K562 (cell line): ENCODE data around the gene SAP30BP. TPM values are rescaled to one million over a fixed set of nuclear protein-coding genes. Genes with fewer than 3 reads are reported as not detected.

Source experiments
- ATAC-seq: fragments of 200-7000 bp; cut with Tn5 transposase; 3 replicates; pipeline ENCODE4 v1.9.1; 2020; ENCODE audit warnings: moderate library complexity
- BruUV-seq: library from RNA; stranded (reverse); fragments of 400-500 nt; replicated peaks from 2 replicates; lab custom pipeline; 2021; lab: Mats Ljungman, UMichigan
- CTCF ChIA-PET: fragments of 300-600 bp; formaldehyde crosslinking; extraction: SDS; loops from one replicate; lab custom pipeline; 2021; ENCODE audit warnings: low intra/inter-chr PET ratio; lab: Yijun Ruan, JAX
- POLR2A ChIA-PET: fragments of 300-600, 350-650 bp; sonication (Branson Sonifier 250); formaldehyde crosslinking; extraction: SDS; loops from one replicate; lab custom pipeline; 2021; ENCODE audit warnings: antibody characterized with exemption, inconsistent platforms; lab: Yijun Ruan, JAX
- DNase-seq, 4 experiments: peaks; one replicate each; pipeline versions ENCODE4 v3.0.0 to v3.0.0-alpha.2; 2011 to 2018; ENCODE audit warnings: low spot score in 3 of 4, mixed read lengths in 3 of 4; ENCODE audit errors: extremely low read depth in 1 of 4
- FAIRE-seq: peaks from 2 replicates; lab custom pipeline; 2011; peaks lifted over from hg19 to GRCh38; lab: Jason Lieb, UNC
- H2AFZ ChIP-seq: 2 replicates; pipeline ENCODE4 v1.6.0; 2011; ENCODE audit warnings: low read depth, low read length, control low read depth, inconsistent platforms
- H3K27ac ChIP-seq: fragments of 200-600 bp; 3 replicates; pipeline ENCODE4 v1.8.0; 2011; ENCODE audit warnings: low read depth, mild to moderate bottlenecking, control low read depth, inconsistent platforms, low read length, moderate library complexity, mixed read lengths; ENCODE audit errors: extremely low read depth
- H3K27me3 ChIP-seq, 2 experiments: fragments of 300-600 bp in 1 of 2; 2 replicates in 1 of 2; 3 replicates in 1 of 2; pipeline versions ENCODE4 v1.6.0 to v1.8.0; 2011; ENCODE audit warnings: inconsistent platforms in 2 of 2, low read length in 2 of 2, mild to moderate bottlenecking in 1 of 2, mixed read lengths in 1 of 2, moderate library complexity in 1 of 2; ENCODE audit not compliant: control insufficient read depth in 2 of 2, insufficient read depth in 2 of 2
- H3K36me3 ChIP-seq: fragments of 300-600 bp; 3 replicates; pipeline ENCODE4 v1.8.0; 2011; ENCODE audit warnings: mild to moderate bottlenecking, low read length, inconsistent platforms; ENCODE audit not compliant: control insufficient read depth, insufficient read depth
- H3K4me1 ChIP-seq, 2 experiments: fragments of 200-600 bp in 1 of 2; replicated peaks in 1 of 2; 2 replicates in 1 of 2; 3 replicates in 1 of 2; pipeline versions ENCODE4 v1.5.1 to v1.8.0; 2011; ENCODE audit warnings: inconsistent platforms in 2 of 2, low read length in 2 of 2, mild to moderate bottlenecking in 1 of 2, mixed read lengths in 1 of 2, moderate library complexity in 1 of 2; ENCODE audit not compliant: control insufficient read depth in 2 of 2, insufficient read depth in 2 of 2
- H3K4me2 ChIP-seq: 2 replicates; pipeline ENCODE4 v1.6.1; 2011; ENCODE audit warnings: low read length, control low read depth, inconsistent platforms, mixed read lengths; ENCODE audit not compliant: insufficient read depth
- H3K4me3 ChIP-seq: fragments of 200-600 bp; sonication (generic), shearing (Covaris generic); 2 replicates; pipeline ENCODE4 v1.5.1; 2016; ENCODE audit warnings: control low read depth, inconsistent platforms
- H3K79me2 ChIP-seq: fragments of 200-600 bp; 3 replicates; pipeline ENCODE4 v1.8.0; 2011; ENCODE audit warnings: low read length, inconsistent platforms; ENCODE audit not compliant: control insufficient read depth, insufficient read depth
- H3K9ac ChIP-seq, 2 experiments: 2 replicates each; pipeline versions ENCODE4 v1.6.0 to v1.6.1; 2011; ENCODE audit warnings: low read depth in 2 of 2, low read length in 2 of 2, control low read depth in 1 of 2, inconsistent platforms in 1 of 2, mild to moderate bottlenecking in 1 of 2, mixed read lengths in 1 of 2; ENCODE audit not compliant: insufficient read depth in 1 of 2
- H3K9me1 ChIP-seq: one replicate; pipeline ENCODE4 v1.6.0; 2011; ENCODE audit warnings: inconsistent platforms, mild to moderate bottlenecking, low read length, moderate library complexity; ENCODE audit not compliant: control insufficient read depth, insufficient read depth
- H3K9me3 ChIP-seq: replicated peaks from 2 replicates; pipeline ENCODE4 v1.5.1; 2011; ENCODE audit warnings: low read depth, low read length, inconsistent platforms; ENCODE audit not compliant: control insufficient read depth, insufficient read depth
- H4K20me1 ChIP-seq: replicated peaks from 2 replicates; pipeline ENCODE4 v1.6.1; 2011; ENCODE audit warnings: low read length, inconsistent platforms, mixed read lengths; ENCODE audit not compliant: control insufficient read depth, insufficient read depth
- E4F1 ChIP-seq: fragments of 250-450 bp; sonication (Bioruptor Pico); IDR thresholded peaks from 2 replicates; pipeline ENCODE4 v1.5.0; 2021; ENCODE audit warnings: mild to moderate bottlenecking, borderline replicate concordance
- ILK ChIP-seq: fragments of 450-650 bp; IDR thresholded peaks from 2 replicates; pipeline ENCODE4 v1.6.1; 2016; ENCODE audit warnings: missing genetic modification characterization, low read depth, mild to moderate bottlenecking, missing compliant biosample characterization, moderate library complexity, borderline replicate concordance
- MBD2 ChIP-seq: sonication (generic); IDR thresholded peaks from 2 replicates; pipeline ENCODE4 v1.6.1; 2016; ENCODE audit warnings: low read depth, borderline replicate concordance
- MITF ChIP-seq: IDR thresholded peaks from 2 replicates; pipeline ENCODE4 v1.6.1; 2014; ENCODE audit warnings: antibody characterized with exemption
- MYC ChIP-seq, 2 experiments: fragments of 250-450 bp in 1 of 2; sonication (Bioruptor Pico) in 1 of 2; IDR thresholded peaks; 2 replicates each; pipeline versions ENCODE4 v1.5.1 to v1.6.1; 2012 to 2021; ENCODE audit warnings: low read depth in 2 of 2, borderline replicate concordance in 1 of 2, improper control_type of control experiment in 1 of 2, low read length in 1 of 2, mild to moderate bottlenecking in 1 of 2, moderate library complexity in 1 of 2
- PCBP1 ChIP-seq: fragments of 200-400 bp; formaldehyde crosslinking; IDR thresholded peaks from 2 replicates; pipeline ENCODE4 v1.6.1; 2018; ENCODE audit warnings: mild to moderate bottlenecking, low read depth, low read length; ENCODE audit not compliant: poor library complexity, severe bottlenecking
- SETDB1 ChIP-seq: IDR thresholded peaks from one replicate; pipeline ENCODE4 v1.6.1; 2012; ENCODE audit warnings: low read length, control low read depth, inconsistent platforms
- U2AF2 ChIP-seq: fragments of 200-400 bp; formaldehyde crosslinking; optimal IDR thresholded peaks from 2 replicates; pipeline ENCODE3; 2017; ENCODE audit warnings: low read depth, mild to moderate bottlenecking, low read length
- WGBS: fragments of 100-300 bp; shearing (Covaris generic); methylation state at CpG from one replicate; pipeline ENCODE4 v1.1.6; 2016; ENCODE audit warnings: low coverage, mixed read lengths; ENCODE audit not compliant: insufficient coverage; ENCODE audit errors: missing lambda C conversion rate; 5-methylcytosine and 5-hydroxymethylcytosine counted together
- in situ Hi-C: fragments of 300-500 bp; cut with MboI; formaldehyde crosslinking; loops from 4 replicates; pipeline ENCODE4 v1.15.0; 2018; ENCODE audit warnings: inconsistent platforms, mixed read lengths
- intact Hi-C: fragments of 100-400 bp; cut with micrococcal nuclease; formaldehyde crosslinking; loops from 2 replicates; pipeline ENCODE4 v1.14.2; 2022
- polyA plus RNA-seq, 8 experiments: library from polyadenylated mRNA; depleted of rRNA in 4 of 8; stranded (reverse) in 5 of 8; unstranded in 3 of 8; fragments of >200 nt; fragmentation: Nextera tagmentation in 2 of 8; fragmentation: Illumina TruSeq in 1 of 8; extraction: Ambion mirVana in 2 of 8; extraction: Trizol in 1 of 8; gene quantifications; 2 replicates each; pipeline versions ENCODE4 v1.2.1 to v1.2.3, GENCODE V29; 2011 to 2014; ENCODE audit warnings: inconsistent platforms in 1 of 8, missing spikeins in 1 of 8
- total RNA-seq, 7 experiments: library from RNA; depleted of rRNA in 6 of 7; stranded (reverse); fragments of >200 nt in 6 of 7; fragmentation: Illumina TruSeq in 2 of 7; extraction: Trizol in 2 of 7; gene quantifications; 2 replicates each; pipeline versions ENCODE4 v1.2.1 to v1.2.3, GENCODE V29; 2011 to 2021; ENCODE audit warnings: low replicate concordance in 1 of 7
- TF ChIP-seq, protein P1 (sequence below): fragments of 250-450 bp; sonication (Bioruptor Pico); IDR thresholded peaks from 2 replicates; pipeline ENCODE4 v1.8.0; 2022; ENCODE audit warnings: moderate library complexity, mild to moderate bottlenecking, inconsistent platforms

Gene SAP30BP
- total and polyA plus RNA-seq, 9 of the 15 experiments (the other 6 are each of a cell fraction or from before 2014, with no cell fraction given), result 45.3 to 154 (median 71.7) TPM

DNA sequence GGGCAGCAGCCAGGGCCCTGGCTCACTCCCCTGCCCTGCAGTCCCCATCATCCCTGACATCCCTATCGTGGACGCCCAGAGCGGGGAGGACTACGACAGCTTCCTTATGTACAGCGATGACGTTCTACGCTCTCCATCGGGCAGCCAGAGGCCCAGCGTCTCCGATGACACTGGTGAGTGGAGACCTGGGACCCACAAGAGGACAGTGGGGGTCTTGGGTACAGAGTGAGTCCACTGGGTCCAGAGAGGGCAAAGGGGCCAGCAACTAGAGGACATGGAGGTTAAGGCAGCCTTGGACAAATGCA is 85.2 kb downstream of the SAP30BP start:
- Histone ChIP-seq H3K4me2 (no peak overlapping the region), H3K4me1 (peaks cover 13 to 71% of the 10 kb centered on the region in 2 experiments), H3K27ac (no peak overlapping the region), H3K4me3 (no peak overlapping the region), H3K79me2 (no peaks in the 10 kb centered on the region), H3K9ac (no peak overlapping the region), H3K36me3 (no peaks in the 10 kb centered on the region), H4K20me1 (no peaks in the 10 kb centered on the region), H3K9me3 (no peaks in the 10 kb centered on the region), H3K9me1 (no peaks in the 10 kb centered on the region), H3K27me3 (no peaks in the 10 kb centered on the region), H2AFZ (no peak overlapping the region)
- in situ Hi-C loops, result no loop called here
- no TSS peak for BruUV-seq
- ChIA-PET CTCF (interaction anchor here (1.0 to 1.2 kb wide), 2 partner anchors 77 to 119 kb away, joined by 3 to 5 read pairs; partner anchors contain the start of gene SMIM5), POLR2A (interaction anchor here (1.0 to 14.7 kb wide), 3 partner anchors 22 to 57 kb away, joined by 3 to 464 read pairs (median 3); a partner anchor contains a TSS)
- DNase-seq (no peak), ATAC-seq (no peak), FAIRE-seq (no peak)
- intact Hi-C loops, result loop anchor here (5.0 to 10.0 kb wide), 2 partner anchors 235 to 252 kb away; partner anchors contain the start of genes CASKIN2, CDK3 and TSEN54
- WGBS, result 63% methylated on average over 4 of the region's 10 CpGs
- no peak for TF ChIP-seq PCBP1
- TF ChIP-seq, protein P1, sequence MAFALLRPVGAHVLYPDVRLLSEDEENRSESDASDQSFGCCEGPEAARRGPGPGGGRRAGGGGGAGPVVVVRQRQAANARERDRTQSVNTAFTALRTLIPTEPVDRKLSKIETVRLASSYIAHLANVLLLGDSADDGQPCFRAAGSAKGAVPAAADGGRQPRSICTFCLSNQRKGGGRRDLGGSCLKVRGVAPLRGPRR (CRISPR knock-in tag), result no peak
- TF ChIP-seq MBD2, result no peak
- TF ChIP-seq MITF, result no peak
- no peak for TF ChIP-seq MYC (IDR thresholded peaks at IDR 0.05; ENCODE audit: low read depth, low read length)
- no peak for TF ChIP-seq MYC (CRISPR knock-in tag; IDR thresholded peaks at IDR 0.05; ENCODE audit: borderline replicate concordance, low read depth)
- TF ChIP-seq ILK (tag), result no peak
- no peak for TF ChIP-seq SETDB1
- TF ChIP-seq U2AF2, result no peak
- TF ChIP-seq E4F1, result no peak
